HG03432 (cell line): Measurements from ENCODE around the gene STK4.
A peak's percentile ranks its signal among the peaks of the same experiment; 100 is the strongest.
"Not testable (repeated sequence)": the region's sequence is repeated elsewhere in the genome, so short reads cannot be mapped to it uniquely, and the experiment has no call there.

Experiments used
- ATAC-seq: cut with Tn5 transposase; IDR thresholded peaks from one replicate; pipeline ENCODE4 v1.9.1; 2021; ENCODE audit warnings: mild to moderate bottlenecking, moderate library complexity; ENCODE audit not compliant: unreplicated experiment

The STK4 gene

DNA sequence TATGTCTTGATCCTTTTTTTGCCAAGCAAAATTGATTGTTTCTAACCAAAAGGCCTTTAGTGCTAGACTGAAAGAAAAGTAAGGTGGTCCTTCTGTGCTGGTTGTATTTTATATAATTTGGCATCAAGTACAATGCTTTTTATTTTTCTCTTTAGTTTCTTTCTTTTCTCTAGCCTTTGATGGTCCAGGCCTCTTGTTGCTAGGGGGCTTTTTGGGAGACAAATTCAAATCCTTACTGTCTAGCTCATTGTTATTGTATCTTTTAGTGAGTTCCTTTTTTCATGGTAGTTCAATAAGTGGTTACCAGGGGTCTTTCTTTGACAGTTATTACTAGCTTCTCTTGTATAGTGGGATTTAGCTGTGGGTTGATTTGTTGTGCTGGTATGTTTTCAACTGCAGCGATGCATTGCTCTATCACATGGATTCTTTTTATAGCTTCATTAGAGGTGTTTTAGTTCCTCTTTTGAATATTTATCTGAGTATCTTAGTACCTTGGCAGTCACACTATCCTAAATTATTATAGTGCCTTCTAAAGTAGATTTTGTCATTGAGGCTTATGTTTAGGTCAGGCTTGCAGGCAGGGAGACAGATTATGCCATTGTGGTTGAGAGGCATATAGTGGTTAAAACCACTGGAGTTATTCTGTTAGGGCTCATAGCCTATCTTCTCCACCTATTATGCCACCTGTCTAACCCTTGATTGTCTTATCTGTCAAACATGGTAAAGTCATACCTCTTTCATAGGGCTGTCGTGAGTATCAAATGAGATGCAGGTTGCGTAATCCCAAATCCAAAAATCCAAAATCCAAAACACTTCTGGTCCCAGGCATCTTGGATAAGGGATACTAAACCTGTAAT is 85.1 kb downstream of the STK4 start:
- peak; percentile 53 for ATAC-seq

DNA sequence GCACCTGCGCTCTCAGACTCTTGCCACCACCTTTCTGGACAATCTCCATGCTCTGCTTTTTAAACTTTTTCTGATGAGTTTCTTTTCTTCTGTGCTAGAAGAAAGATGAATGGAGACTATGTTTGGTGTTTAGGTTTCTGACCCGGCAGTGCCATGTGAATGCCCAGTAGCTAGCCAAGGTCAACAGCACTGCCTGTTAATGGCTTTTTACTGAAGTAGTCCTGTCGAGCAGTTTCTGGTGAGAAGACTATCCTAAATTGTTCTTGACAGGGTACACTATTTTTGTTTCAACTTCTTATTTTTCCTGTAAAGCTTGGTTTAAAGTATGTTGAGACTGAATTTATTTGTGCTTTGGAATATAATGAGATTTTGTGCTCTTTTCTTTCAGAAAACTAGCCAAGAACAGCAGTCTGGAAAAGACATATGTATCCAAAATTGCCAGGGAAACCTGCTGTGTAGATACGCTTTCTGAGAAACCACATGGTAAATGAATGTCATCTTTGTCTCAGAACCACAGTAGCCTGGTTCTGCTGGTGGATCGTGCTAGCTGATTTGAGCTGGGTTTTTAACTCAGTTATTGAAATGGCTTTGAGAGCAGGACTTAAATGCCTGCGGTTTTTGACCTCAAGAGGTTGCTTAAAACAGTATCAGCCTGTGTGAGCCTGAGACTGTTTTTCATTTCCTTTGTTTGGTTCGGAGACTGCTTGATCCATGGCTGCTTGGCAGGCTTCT is 86.6 kb downstream of the STK4 start:
- peak; percentile 54 for ATAC-seq

DNA sequence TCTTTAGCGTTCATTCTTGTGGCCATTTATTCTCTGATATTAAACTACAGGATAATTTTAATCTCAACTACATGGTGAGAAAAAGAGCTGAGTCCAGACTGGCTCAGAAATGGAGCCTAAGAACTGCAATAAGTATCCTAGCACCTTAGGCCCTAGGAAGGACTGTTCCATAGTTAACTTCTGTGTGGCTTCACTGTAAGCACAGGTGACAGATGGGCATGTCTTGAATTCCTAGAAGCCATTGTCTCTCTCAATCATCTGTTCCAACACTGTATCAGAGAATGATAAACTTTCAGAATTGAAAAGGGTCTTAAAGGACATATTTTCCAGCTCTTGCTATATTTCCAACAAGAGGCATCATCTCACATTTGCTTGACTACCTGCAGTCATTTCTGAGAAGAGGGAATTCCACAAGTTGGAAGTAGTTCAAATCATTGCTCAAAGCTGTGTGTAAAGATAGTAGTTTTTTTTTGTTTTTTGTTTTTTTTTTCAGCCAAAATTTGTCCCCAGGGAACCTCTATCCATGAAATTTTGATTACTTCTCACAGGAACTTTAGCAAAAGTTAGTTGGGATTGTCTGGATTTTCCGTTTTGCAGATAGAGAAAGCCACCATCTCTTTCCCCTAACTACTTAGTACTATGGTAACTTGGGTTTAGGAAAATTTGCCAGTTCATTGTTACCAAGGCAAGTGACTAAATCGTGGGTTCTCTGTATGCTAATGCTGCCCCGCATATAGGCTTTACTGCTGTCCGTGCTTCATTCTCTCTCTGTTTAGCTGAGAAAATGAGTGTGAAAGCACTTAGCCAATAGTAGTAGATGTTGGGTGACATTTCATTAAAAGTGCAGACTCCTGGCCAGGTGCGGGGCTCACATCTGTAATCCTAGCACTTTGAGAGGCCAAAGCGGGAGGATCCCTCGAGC is 87.4 kb downstream of the STK4 start:
- ATAC-seq, result no peak

DNA sequence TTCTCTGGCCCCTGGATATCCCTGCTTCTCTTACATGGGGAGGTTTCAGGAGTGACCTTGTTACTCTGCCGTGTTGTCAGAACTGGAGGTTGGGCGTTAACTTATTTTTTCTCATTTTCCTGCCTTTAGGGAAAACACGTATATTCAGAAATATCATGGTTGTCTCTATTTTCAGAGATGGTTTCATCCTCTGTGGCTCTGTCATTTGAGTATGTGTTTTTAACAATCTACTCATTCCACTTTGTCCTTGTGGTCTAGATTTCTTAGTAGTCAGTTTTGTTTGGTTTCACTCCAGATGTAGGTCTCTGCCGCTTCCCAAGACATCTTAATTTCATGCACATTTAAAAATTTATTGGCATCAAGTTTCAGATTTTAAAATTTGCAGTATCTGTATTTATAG is 88.7 kb downstream of the STK4 start:
- no peak for ATAC-seq

DNA sequence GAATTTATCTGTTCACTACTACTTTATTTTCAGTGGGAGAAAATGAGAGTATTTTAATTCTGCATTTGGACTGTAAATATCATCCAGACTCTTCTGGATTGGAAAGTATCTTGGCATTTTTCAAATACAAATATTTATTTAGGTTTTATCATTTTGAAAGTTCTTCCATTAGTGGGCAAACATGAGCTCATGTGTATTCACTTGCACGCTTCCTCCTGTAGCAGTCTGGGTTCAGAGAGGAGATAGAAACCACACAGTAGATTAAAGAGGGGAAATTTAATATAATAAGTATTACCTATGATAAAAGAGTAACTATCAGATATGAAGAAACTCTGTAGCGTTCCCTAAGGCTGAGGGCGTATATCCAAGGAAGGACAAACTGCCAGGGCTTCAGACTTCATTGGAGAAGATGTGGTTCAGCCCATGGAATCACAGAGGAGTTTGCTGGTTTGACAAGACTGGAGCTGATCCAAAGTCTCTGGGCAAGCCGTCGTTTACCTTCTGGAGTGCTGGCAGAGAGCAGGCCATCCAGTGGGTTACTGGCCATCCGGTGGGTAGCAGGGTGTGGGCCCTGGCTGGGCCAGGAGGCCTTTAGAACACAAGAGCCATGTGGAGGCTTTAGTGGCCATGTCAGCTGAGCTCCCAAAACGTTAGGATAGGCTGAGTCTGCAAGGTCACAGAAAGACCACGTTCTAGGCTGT is 90.3 kb downstream of the STK4 start:
- no peak for ATAC-seq

DNA sequence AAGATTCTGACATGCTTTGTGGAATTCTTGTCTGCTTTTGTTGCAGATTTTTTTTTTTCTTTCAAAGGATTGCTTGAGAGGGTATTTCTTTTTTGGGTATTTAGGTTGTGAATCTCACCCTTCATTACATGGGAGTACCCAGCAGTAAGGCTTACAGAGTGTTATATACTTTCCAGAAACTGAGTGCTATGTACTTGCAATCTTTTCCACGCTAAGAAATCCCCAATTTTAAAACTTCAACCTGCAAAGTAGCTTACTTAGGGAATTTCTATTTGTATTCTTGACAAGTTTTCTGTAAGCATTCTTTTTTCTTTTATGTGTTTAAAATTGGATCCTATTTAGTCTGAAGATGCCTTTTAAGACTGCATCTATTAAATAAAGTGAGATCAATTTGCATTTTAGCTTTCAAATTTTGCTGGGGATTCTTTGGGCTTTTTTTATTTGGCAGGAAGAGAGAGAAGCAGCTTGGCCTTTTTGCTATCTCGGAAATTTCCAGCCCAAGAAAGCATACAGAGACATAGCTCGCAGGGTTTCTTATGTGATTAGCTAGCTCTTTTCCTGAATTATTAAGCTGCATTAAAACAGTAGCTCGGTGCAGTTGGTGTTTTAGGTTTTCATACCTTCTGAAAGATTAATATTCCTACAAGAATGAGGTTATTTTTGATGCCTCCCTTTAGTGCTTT is 92.0 kb downstream of the STK4 start:
- ATAC-seq, result no peak

DNA sequence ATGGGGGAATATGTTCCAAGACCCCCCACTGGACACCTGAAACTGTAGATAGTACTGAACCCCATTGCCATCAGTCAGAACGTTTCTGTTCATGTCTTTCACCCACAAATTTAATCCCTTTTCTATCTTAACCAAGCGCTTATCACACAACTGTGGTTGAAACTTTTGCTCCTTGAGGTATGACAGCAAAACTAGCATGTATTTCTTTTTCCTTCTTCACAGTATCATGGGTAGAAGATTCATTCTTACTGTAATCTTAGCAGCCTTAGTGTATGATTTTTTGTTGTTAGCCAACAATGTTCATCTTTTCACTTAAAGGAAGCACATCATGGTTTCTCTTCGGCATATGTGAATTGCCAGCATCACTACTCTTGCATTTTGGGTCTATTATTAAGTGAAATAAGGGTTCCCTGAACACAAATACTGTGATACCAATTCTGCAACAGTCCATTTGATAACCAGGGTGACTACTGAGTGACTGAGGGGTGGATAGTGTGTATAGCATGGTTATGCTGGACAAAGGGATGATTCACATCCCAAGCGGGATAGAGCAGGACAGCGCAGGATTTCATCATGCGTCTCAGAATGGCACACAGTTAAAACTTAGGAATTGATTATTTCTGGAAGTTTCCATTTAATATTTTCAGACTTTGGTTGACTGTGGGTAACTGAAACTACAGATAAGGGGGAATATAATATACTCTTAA is 92.9 kb downstream of the STK4 start:
- no peak for ATAC-seq

DNA sequence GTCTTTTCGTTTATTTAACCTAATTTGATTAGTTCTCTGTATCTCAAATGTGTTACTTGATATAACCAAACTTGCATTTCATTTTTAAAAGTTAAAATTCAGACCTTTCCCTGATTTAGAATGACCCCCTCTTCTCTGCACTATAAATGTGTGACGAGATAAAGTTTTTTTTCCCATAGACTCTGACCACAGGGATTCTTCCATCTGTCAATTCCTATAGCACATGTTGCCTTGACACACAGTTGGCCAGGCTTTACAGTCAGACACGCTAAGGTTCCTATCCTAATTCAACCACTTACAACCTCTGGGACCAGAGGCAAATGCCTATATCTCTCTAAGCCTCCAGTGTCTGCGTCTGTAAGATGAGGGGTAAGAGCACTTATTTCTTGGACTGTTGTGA is 94.0 kb downstream of the STK4 start:
- no peak for ATAC-seq

DNA sequence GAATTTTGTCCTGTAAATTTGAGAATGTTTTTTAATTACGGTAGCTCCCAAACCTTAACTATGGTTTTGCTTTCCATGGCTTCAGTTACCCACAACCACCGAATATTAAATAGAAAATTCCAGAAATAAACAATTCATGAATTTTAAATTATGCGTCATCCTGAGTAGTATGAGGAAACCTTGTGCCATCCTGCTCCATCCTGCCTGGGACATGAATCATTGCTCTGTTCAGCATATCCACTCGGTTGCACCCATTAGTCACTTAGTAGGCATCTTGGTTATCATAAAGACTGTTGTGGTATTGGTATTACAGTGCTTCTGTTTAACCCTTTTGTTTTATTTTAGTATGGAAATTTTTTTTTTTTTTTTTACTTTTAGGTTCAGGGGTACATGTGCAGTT is 94.9 kb downstream of the STK4 start:
- no peak for ATAC-seq

DNA sequence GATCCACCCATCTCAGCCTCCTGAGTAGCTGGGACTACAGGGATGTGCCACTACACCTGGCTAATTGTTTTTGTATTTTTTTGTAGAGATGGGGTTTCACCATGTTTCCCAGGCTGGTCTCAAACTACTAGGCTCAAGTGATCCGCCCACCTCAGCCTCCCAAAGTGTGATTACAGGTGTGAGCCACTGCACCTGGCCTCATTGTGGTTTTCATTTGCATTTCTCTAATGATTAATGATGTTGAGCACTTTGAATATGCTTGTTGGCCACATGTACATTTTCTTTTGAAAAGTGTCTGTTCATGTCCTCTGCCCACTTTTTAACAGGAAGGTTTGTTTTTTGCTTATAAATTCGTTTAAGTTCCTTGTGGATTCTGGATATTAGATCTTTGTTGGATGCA is 96.8 kb downstream of the STK4 start:
- not testable (repeated sequence) for ATAC-seq

DNA sequence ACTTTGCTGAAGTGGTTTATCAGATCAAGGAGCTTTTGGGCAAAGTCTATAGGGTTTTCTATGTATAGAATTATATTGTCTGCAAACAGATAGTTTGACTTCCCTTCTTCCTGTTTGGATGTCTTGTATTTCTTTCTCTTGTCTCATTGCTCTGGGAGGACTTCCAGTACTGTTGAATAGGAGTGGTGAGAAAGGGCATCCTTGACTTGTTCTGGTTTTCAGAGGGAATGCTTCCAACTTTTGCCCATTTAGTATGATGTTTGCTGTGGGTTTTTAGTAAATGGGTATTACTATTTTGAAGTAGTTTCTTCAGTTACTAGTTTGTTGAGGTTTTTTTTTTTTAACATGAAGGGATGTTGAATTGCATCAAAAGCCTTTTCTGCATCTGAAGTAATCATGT is 98.5 kb downstream of the STK4 start:
- no peak for ATAC-seq

DNA sequence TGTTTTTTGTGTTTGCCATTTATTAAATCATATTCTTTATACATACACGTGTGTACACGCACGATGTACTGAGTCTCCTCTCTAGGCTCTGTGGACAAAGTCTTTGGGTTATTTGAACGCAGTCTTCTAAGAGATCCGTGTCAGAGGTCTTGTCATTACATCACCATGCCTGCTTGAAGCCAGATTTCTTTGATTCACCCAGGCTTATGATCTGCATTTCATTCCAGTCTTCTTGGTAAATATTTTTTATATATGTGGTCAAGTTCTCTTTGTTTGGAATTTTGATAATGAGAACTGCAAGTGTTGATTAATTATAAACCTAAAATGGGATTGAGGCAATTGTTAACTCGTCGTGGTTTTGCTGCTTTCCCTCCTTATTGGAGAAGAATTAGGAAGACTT is 100.1 kb downstream of the STK4 start:
- no peak for ATAC-seq

DNA sequence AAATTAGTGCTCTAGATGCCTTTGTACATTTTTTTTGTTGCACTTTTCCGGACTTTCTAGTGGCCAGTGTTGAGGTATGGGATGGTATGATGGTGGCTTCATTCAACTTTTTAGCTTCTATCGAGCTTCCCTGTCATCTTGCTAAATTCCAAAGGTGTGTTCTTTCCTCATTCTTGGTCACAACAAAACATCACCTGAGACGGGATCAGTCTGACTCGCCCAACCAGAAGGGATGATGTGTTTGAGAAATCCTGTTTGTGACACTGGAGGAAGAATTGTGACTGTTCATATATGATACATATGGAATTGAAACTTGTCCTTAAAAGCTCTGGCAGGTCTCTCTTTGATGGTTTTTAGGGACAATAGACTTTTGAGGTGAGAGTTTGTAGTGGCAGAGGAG is 100.8 kb downstream of the STK4 start:
- ATAC-seq, result no peak

DNA sequence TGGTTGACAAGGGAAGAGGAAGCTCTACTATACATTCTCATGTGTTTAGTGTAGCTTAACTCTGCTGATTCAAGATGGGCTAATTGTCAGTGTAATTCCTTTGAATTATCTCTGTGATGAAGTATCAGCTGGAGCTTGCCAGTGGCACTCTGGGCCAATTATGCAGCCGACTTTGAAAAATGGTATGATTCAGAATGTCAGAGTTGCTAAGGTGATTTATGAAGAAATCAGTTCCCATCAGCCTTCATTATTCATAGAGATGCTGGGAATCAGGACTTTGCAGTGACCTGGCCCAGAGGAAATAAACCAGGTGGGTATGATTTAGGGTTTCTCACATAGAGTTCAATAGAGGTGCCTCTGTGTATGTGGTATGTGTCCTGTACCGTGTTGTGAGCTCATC is 101.2 kb downstream of the STK4 start:
- no peak for ATAC-seq

DNA sequence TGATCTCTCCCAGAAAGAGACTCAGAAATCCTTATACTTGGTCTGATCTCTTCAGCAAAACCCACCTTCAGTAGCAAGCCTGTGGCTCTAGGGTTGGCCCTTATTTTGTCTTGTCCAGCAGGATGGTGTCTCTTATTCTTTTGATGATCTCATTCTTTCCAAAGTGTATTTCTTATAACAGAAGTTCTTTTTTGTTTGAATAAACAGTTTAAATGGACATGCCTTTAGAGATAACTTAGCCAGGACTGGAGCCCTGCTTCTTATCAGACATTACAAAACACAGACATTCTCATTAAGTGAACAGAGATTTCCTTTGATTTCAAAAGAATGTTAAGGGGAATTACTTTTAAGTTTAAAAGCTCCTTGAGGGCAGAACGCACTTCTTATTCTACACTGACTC is 102.9 kb downstream of the STK4 start:
- ATAC-seq, result no peak

DNA sequence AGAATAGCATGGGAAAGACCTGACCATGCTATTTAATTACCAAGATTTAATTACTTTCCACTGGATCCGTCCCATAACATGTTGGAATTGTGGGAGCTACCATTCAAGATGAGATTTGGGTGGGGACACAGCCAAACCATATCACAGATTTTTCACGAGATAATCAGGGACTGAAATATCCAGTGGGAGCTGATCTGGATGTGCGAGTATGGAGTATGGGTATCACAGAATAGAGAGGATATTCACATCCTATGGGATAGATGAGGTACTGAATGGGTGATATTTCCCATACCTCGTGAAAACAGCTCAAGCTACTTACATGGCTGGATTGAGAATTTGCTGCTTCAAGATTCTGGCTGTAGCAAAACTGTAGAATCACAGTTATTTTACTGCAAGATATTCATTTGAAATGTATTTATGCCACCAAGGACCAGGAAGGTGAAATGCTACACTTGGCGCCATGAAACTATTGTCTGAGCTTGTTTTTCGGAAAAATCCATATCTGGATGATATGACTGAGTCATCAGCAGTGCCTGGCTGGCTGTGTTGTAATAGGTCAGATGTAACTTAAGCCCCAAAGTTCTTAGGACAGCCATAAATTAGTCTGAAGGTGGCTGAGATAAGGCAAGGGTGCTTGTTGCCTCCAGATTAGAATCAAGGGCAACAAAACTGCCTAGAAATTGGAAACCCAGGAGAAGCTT is 104.8 kb downstream of the STK4 start:
- ATAC-seq, result no peak

DNA sequence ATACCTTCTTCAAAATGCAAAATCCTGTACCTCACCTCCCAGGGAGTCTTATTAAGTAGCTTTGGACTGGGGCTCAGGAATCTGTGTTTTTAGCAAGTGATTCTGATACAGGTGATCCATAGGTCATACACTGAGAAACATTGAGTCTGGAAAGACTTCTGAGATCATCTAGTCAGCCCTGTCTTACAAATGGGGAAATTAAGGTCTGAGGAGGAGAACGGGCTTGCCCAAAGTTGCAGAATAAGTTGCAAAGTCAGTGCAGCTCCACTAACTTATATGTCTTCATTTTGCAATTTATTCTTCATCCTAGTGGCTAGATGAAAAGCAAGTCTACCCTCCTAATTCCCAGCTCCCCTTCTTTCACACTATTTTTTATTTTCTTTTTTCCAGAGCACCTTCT is 105.8 kb downstream of the STK4 start:
- ATAC-seq, result no peak

DNA sequence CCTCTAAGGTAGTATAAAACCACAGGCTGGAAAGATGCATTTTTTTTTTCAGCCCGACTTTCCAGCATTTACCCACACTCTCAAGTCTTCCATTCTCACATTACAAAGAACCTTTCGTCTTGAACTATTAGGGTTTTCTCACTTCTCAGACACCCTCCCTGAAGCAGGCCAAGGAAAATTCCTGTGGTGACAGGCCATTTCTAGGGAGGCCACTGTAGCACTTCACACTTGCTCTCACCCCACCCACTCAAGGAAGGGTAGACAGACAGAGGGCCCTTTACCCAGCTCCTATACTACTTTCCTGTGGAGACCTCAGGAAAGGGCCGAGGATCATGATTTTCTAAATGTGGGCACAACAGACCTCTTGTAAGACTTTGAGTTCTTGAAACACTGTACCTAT is 106.9 kb downstream of the STK4 start:
- ATAC-seq, result no peak

DNA sequence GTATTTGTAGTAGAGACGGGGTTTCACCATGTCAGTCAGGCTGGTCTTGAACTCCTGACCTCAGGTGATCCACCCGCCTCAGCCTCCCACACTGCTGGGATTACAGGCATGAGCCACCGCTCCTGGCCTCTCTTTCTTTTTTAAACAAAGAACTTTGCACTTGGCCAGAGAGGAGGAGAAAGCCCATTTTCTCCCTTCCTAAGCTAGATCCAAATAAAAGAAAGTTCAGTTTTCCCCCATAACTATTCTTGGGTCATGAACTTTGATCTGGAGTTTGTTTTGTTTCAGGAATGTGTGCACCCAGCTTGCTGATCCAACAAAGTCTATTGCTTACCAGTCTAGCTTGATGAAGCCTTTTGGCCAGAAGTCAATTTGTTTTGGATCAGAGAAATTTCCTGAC is 111.2 kb downstream of the STK4 start:
- ATAC-seq, result no peak
